ENCODE measurements around the gene SEPHS2.

The SEPHS2 gene

DNA sequence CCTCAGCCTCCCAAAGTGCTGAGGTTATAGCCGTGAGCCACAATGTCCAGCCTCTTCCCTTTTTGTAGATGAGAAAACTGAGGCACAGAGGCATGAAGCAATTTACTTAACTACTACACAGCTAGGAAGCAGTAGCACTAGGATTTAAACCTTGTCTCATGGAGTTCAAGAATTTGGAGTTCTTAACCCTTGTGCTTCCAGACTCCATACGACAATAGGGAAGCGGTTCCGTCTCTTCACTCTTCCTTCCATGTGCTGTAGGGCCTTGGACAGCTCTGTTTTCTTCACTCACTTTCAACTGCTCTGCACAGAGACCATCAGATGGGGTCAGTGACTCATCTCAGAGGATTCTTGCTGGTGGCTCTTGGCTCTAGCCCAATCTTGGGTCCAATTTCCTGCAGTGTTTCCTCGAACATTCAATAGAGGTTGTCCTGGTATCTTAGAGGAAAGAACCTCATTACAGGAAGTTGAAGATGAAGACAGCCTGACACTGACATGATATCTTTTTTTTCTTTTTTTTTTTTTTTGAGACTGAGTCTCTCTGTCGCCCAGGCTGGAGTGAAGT lies 46.2 kb upstream of the SEPHS2 start (continued):
- TF ChIP-seq, protein P1, sequence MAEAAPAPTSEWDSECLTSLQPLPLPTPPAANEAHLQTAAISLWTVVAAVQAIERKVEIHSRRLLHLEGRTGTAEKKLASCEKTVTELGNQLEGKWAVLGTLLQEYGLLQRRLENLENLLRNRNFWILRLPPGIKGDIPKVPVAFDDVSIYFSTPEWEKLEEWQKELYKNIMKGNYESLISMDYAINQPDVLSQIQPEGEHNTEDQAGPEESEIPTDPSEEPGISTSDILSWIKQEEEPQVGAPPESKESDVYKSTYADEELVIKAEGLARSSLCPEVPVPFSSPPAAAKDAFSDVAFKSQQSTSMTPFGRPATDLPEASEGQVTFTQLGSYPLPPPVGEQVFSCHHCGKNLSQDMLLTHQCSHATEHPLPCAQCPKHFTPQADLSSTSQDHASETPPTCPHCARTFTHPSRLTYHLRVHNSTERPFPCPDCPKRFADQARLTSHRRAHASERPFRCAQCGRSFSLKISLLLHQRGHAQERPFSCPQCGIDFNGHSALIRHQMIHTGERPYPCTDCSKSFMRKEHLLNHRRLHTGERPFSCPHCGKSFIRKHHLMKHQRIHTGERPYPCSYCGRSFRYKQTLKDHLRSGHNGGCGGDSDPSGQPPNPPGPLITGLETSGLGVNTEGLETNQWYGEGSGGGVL (tag by site-specific recombination; IDR thresholded peaks at IDR 0.05), result no peak
- TF ChIP-seq IKZF3 (tag by site-specific recombination; IDR thresholded peaks at IDR 0.05) (no peak), ZFP41 (tag by site-specific recombination; IDR thresholded peaks at IDR 0.05; ENCODE audit: borderline replicate concordance) (no peak), ZNF701 (tag by site-specific recombination; IDR thresholded peaks at IDR 0.05) (no peak), ZNF23 (tag by site-specific recombination; IDR thresholded peaks at IDR 0.05; ENCODE audit: borderline replicate concordance) (no peak), ZNF664 (tag by site-specific recombination; IDR thresholded peaks at IDR 0.05) (peak; percentile 96), ZSCAN30 (tag by site-specific recombination; IDR thresholded peaks at IDR 0.05) (no peak), SCRT1 (tag by site-specific recombination; IDR thresholded peaks at IDR 0.05; ENCODE audit: borderline replicate concordance) (no peak), ZNF335 (tag by site-specific recombination; conservative IDR thresholded peaks at IDR 0.05) (peak; percentile 74), GLI4 (tag by site-specific recombination; IDR thresholded peaks at IDR 0.05) (no peak), ZNF311 (tag by site-specific recombination; IDR thresholded peaks at IDR 0.05; ENCODE audit: borderline replicate concordance) (no peak), GLIS1 (tag by site-specific recombination; IDR thresholded peaks at IDR 0.05) (peak; percentile 44), SP2 (tag by site-specific recombination; IDR thresholded peaks at IDR 0.05) (no peak), MEIS1 (CRISPR knock-in tag; IDR thresholded peaks at IDR 0.05; ENCODE audit: borderline replicate concordance) (no peak), ZNF175 (tag by site-specific recombination; IDR thresholded peaks at IDR 0.05) (no peak), ZNF510 (tag by site-specific recombination; IDR thresholded peaks at IDR 0.05; ENCODE audit: insufficient replicate concordance) (no peak), ZBTB17 (tag by site-specific recombination; IDR thresholded peaks at IDR 0.05) (peak; percentile 87), ZNF16 (tag by site-specific recombination; IDR thresholded peaks at IDR 0.05; ENCODE audit: low read depth) (no peak), ZNF530 (tag by site-specific recombination; IDR thresholded peaks at IDR 0.05; ENCODE audit: low read depth) (no peak), ZNF621 (tag by site-specific recombination; IDR thresholded peaks at IDR 0.05) (no peak), BCL11A (tag by site-specific recombination; IDR thresholded peaks at IDR 0.05; ENCODE audit: low read depth) (no peak), ZBTB7A (tag by site-specific recombination; IDR thresholded peaks at IDR 0.05; ENCODE audit: low read depth) (no peak)
- TF ChIP-seq, protein P2, sequence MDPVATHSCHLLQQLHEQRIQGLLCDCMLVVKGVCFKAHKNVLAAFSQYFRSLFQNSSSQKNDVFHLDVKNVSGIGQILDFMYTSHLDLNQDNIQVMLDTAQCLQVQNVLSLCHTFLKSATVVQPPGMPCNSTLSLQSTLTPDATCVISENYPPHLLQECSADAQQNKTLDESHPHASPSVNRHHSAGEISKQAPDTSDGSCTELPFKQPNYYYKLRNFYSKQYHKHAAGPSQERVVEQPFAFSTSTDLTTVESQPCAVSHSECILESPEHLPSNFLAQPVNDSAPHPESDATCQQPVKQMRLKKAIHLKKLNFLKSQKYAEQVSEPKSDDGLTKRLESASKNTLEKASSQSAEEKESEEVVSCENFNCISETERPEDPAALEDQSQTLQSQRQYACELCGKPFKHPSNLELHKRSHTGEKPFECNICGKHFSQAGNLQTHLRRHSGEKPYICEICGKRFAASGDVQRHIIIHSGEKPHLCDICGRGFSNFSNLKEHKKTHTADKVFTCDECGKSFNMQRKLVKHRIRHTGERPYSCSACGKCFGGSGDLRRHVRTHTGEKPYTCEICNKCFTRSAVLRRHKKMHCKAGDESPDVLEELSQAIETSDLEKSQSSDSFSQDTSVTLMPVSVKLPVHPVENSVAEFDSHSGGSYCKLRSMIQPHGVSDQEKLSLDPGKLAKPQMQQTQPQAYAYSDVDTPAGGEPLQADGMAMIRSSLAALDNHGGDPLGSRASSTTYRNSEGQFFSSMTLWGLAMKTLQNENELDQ (tag by site-specific recombination; IDR thresholded peaks at IDR 0.05; ENCODE audit: low read depth), result no peak
- TF ChIP-seq, protein P3, sequence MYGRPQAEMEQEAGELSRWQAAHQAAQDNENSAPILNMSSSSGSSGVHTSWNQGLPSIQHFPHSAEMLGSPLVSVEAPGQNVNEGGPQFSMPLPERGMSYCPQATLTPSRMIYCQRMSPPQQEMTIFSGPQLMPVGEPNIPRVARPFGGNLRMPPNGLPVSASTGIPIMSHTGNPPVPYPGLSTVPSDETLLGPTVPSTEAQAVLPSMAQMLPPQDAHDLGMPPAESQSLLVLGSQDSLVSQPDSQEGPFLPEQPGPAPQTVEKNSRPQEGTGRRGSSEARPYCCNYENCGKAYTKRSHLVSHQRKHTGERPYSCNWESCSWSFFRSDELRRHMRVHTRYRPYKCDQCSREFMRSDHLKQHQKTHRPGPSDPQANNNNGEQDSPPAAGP (tag by site-specific recombination; IDR thresholded peaks at IDR 0.05), result no peak
- TF ChIP-seq, protein P4, sequence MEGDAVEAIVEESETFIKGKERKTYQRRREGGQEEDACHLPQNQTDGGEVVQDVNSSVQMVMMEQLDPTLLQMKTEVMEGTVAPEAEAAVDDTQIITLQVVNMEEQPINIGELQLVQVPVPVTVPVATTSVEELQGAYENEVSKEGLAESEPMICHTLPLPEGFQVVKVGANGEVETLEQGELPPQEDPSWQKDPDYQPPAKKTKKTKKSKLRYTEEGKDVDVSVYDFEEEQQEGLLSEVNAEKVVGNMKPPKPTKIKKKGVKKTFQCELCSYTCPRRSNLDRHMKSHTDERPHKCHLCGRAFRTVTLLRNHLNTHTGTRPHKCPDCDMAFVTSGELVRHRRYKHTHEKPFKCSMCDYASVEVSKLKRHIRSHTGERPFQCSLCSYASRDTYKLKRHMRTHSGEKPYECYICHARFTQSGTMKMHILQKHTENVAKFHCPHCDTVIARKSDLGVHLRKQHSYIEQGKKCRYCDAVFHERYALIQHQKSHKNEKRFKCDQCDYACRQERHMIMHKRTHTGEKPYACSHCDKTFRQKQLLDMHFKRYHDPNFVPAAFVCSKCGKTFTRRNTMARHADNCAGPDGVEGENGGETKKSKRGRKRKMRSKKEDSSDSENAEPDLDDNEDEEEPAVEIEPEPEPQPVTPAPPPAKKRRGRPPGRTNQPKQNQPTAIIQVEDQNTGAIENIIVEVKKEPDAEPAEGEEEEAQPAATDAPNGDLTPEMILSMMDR (tag by site-specific recombination; IDR thresholded peaks at IDR 0.05), result 0 out of 2 replicates have a peak, but pooled peaks have one; percentile 42
- TF ChIP-seq, protein P5, sequence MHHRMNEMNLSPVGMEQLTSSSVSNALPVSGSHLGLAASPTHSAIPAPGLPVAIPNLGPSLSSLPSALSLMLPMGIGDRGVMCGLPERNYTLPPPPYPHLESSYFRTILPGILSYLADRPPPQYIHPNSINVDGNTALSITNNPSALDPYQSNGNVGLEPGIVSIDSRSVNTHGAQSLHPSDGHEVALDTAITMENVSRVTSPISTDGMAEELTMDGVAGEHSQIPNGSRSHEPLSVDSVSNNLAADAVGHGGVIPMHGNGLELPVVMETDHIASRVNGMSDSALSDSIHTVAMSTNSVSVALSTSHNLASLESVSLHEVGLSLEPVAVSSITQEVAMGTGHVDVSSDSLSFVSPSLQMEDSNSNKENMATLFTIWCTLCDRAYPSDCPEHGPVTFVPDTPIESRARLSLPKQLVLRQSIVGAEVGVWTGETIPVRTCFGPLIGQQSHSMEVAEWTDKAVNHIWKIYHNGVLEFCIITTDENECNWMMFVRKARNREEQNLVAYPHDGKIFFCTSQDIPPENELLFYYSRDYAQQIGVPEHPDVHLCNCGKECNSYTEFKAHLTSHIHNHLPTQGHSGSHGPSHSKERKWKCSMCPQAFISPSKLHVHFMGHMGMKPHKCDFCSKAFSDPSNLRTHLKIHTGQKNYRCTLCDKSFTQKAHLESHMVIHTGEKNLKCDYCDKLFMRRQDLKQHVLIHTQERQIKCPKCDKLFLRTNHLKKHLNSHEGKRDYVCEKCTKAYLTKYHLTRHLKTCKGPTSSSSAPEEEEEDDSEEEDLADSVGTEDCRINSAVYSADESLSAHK (tag by site-specific recombination; IDR thresholded peaks at IDR 0.05), result no peak
- TF ChIP-seq, protein P6, sequence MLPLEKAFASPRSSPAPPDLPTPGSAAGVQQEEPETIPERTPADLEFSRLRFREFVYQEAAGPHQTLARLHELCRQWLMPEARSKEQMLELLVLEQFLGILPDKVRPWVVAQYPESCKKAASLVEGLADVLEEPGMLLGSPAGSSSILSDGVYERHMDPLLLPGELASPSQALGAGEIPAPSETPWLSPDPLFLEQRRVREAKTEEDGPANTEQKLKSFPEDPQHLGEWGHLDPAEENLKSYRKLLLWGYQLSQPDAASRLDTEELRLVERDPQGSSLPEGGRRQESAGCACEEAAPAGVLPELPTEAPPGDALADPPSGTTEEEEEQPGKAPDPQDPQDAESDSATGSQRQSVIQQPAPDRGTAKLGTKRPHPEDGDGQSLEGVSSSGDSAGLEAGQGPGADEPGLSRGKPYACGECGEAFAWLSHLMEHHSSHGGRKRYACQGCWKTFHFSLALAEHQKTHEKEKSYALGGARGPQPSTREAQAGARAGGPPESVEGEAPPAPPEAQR (tag by site-specific recombination; IDR thresholded peaks at IDR 0.05), result no peak
- TF ChIP-seq, protein P7, sequence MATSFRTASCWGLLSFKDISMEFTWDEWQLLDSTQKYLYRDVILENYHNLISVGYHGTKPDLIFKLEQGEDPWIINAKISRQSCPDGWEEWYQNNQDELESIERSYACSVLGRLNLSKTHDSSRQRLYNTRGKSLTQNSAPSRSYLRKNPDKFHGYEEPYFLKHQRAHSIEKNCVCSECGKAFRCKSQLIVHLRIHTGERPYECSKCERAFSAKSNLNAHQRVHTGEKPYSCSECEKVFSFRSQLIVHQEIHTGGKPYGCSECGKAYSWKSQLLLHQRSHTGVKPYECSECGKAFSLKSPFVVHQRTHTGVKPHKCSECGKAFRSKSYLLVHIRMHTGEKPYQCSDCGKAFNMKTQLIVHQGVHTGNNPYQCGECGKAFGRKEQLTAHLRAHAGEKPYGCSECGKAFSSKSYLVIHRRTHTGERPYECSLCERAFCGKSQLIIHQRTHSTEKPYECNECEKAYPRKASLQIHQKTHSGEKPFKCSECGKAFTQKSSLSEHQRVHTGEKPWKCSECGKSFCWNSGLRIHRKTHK (tag by site-specific recombination; IDR thresholded peaks at IDR 0.05), result no peak

All from HEK293 (cell line).